HG03097 (cell line): ENCODE measurements around the gene LOXHD1.

Experiments used
- ATAC-seq: cut with Tn5 transposase; IDR thresholded peaks from one replicate; pipeline ENCODE4 v1.9.1; 2021; ENCODE audit not compliant: unreplicated experiment, low FRiP score

Gene LOXHD1

GRCh38 chr18:46578987-46579386, 78.0 kb downstream of the LOXHD1 start:
- ATAC-seq = no peak

GRCh38 chr18:46577546-46577945, 79.5 kb downstream of the LOXHD1 start:
- ATAC-seq = no peak

DNA sequence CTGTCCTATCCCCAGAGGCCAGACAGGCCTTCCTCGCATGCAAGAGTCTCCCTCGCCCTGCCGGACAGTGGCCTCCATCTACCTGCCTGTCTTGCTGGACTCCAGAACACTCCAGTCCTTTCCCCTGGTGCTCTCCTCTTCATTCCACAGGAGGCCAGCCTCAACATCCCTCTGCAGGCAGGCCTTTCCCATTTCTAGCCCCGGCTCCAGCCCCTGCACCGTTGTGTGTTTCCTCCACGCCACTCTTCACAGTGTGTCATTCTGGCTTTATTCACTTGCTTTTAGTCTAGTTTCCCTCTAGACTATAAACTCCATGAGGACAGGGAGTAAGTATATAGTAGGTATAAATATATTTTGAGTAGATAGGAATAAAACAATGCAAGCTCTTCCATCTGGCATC, 81.2 kb downstream of the LOXHD1 start:
- no peak for ATAC-seq

DNA sequence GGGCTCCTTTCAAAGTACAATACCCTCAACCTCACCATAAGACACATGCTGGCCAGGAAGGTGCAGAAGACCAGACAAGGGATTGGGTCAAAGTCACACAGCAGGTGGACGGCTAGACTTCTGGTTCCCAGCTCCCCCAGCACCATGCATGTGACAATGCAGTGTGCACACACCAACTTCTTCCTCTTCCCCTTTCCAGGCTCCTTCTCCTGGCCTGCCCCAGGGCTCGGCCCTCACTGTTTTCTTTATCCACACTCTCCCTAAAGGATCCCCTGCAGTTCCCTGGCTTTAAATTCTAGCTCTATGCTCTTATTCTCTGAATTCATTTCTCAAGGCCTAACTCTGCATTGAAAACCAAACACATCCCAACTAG, 82.3 kb downstream of the LOXHD1 start:
- ATAC-seq = no peak

DNA sequence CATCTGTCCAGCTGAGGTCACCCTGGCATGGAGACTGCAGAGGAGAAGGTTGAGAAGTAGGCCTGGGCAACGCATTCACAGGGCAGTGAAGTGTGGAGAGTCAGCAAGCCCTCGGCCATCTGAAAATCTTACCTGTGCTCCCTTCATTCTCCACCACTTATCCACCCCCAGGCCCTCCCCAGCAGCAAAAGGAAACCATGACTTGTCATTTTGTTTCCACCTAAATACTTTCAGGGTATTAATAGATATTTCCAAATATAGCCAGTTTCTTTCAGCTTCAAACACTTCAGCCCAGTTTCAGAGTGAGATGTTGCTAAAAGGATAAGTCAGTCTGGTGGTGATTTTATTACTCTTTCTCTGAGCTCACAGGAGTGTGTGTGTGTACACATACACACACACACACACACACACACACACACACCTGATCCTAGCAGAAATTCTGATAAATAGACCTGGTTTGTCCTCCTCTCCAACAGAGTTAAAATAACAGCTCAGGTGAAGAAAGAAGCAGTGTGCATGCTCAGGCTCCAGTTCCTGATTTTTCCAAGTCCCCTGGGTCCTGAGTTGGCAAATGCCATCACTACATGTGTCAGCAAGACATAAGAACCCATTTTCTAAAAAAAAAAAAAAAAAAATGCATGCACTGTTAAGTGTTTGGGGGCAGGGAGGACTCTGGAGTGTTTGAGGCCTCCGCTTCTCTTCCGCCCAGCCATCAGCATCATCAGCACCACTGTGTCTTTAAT, 82.8 kb downstream of the LOXHD1 start:
- ATAC-seq = no peak

- no peak for ATAC-seq
Observed at GRCh38 chr18:46573156-46573555, 83.9 kb downstream of the LOXHD1 start.

GRCh38 chr18:46571756-46572155, 85.3 kb downstream of the LOXHD1 start:
- no peak for ATAC-seq

- no peak for ATAC-seq
Observed at GRCh38 chr18:46570666-46571065, 86.4 kb downstream of the LOXHD1 start.

- ATAC-seq = no peak
Observed at GRCh38 chr18:46570134-46570533, 86.9 kb downstream of the LOXHD1 start.

DNA sequence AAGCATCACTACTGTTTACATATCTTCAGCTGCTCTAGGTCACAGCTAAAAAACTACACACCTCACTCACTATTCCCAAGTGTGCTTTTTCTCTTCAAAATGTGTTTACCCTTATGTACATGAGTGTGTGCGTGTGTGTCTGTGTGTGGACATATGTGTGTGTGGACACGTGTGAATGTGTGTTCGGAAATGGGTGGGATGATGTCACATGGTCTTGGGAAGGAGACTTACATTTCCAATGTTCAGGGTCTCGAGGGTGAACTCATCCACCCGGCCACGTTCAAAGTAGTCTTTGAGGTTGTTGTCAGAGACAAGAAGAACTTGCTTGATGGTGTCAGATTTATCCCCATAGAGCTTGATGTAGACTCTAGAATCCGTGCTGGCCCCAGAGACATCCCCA, 87.8 kb downstream of the LOXHD1 start:
- ATAC-seq = no peak

DNA sequence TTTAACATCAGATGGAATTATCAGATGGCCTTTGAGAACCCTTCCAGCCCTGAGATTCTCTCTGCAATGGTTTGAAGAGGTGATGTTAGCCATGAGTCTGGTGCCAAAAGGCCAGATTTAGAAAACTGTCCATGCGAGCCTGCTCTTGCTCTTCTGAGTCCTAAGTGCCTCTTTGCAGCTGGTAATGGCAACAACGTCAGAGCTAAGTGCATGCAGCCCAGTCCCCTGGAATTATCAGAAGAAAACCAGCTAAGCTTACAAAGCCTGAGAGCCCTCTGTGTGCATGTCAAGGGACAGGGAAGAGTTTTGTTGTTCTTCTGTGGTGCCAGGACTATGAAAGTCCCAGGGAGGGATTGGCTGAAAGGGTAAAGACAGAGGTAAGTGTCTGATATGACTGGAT, 89.8 kb downstream of the LOXHD1 start:
- ATAC-seq = no peak

DNA sequence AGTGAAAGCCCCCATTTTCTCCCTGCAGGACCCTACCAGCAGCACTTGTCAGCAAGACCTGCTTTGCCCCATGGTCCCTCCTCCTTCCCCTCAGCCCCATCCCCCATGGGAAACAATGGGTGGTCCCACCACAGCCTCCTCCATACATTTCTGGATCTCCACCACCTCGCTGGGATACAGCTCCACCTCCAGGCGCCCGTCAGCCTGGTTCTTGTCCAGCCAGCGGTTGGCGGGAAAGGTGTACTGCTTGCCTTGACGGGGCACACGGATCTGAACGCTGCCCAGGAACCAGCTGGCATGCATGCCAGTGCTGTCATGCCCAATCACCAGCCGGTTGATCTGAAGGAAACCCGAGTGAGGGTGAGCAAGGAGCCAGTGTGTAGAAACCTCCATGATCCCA, 90.9 kb downstream of the LOXHD1 start:
- ATAC-seq = no peak

GRCh38 chr18:46565256-46565655, 91.8 kb downstream of the LOXHD1 start:
- no peak for ATAC-seq

DNA sequence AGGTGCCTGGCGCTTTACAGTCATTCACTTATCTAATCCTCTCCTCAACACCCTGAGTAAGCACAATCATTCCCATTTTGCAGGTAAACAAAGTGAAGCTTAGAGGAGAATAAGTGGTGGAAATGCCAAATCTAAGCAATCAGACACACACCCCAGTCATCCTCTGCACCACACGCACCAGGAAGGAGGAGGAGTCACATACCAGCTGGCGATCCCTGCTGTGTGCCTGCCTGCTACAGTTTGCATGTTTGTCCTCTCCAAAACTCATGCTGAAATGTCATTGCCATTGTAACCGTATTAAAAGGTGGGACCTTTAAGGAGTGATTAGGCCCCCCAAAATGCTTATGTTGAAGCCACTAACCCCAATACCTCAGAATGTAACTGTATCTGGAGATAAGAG, 93.7 kb downstream of the LOXHD1 start:
- no peak for ATAC-seq

DNA sequence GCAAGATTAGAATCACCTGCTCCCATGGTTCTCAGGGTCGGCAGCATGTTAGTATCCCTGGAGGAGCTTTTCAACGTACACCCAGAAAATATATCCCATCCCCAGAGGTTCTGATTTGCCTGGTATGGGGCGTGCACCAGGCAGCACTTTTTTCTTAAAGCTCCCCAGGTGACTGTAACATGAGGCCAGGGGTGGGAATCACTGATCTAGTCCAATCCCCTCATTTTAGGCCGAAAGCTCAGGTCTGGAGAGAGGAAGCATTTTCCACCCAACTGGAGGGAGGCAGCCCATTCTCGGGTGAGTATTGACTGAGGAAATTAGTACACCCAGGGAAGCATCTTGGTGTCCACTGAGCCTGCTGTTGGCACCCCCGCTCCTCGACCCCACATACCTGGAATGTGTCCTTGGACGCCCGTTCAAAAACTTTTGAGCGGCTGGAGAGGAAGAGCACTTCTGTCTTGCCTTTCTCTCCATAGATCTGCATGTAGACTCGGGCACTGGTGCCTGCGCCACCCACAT, 94.3 kb downstream of the LOXHD1 start:
- no peak for ATAC-seq

DNA sequence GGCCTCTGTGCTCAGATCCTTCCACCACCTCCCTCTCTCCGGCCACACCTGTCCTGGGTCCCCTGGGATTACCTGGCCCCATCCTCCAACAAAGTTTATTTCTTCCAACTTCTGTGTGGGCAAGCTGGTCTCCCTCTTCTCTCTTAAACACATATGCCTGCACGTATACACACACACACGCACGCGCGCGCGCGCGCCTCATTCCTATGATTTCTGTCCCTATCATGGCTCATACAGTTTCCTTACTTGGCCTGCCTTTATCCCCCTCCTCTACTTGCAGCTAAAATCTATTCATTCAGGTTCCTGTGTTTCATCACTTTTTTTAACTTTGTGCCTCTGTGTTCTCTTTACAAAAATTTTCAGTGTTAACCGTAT, 96.4 kb downstream of the LOXHD1 start:
- no peak for ATAC-seq

DNA sequence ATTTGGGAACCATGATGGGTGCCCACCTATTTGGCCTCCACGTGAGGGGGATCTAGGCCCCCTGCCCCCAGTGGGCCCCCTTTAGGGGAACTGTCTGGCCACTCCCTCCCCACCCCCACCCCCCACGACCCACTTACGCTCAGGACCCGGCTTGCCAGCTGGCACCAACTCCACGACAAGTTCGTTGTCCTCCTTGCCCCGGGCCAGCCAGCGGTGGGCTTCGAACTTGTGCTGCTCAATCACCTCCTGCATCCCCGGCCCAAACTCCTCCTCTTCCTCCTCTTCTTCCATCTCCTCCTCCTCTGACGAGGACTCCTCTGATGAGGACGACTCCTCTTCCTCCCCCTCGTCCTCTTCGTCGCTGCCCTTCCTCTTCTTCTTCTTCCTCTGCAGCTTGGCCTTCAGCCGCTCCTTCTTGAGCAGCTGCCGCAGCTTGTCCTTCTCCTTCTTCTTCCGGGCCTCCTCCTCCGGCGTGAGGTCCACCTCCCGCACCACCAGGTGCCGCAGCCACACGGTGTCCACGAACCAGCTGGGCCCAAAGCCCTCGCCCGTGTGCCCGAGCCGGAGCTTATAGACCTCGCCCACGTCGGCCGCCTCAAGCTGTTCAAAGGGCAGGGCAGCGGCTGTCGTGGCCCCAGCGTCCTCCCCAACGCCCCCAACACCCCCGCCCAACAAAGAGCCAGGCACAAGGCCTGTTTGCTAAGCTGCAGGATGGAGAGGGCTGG, 96.9 kb downstream of the LOXHD1 start:
- ATAC-seq = no peak

GRCh38 chr18:46559296-46559695, 97.7 kb downstream of the LOXHD1 start:
- ATAC-seq = no peak

DNA sequence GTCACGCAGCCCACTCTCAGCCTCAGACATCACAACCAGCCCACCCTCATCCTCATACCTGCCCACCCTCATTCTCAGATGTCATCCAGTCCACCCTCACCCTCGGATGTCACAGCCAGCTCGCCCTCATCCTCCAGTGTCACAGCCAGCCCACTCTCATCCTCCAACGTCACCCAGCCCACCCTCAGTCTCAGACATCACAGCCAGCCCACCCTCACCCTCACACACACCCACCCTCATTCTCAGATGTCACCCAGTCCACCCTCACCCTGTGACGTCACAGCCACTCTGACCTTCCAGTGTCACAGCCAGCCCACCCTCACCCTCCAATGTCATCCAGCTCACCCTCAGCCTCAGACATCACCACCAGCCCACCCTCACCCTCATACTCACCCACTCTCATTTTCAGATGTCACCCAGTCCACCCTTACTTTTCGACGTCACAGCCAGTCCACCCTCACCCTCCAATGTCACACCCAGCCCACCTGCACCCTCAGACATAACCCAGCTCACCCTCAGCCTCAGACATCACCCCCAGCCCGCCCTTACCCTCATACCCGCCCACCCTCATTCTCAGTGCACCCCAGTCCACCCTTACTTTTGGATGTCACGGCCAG, 100.3 kb downstream of the LOXHD1 start:
- no peak for ATAC-seq

GRCh38 chr18:46555724-46556123, 101.3 kb downstream of the LOXHD1 start:
- no peak for ATAC-seq

GRCh38 chr18:46555213-46555612, 101.8 kb downstream of the LOXHD1 start:
- no peak for ATAC-seq
